Measurements from ENCODE around the gene B4GALT6. TPM values are rescaled to one million over a fixed set of nuclear protein-coding genes. Genes with fewer than 3 reads are reported as not detected.

B4GALT6 gene
- total and polyA plus RNA-seq, 2 of the 8 experiments (the other 6 are each of a cell fraction or from before 2014, with no cell fraction given), result 6.3 to 41.5 TPM

GRCh38 chr18:31645411-31645810 lies 39.0 kb downstream of the B4GALT6 start (continued):
- no peak for TF ChIP-seq E2F6 (IDR thresholded peaks at IDR 0.05)
- TF ChIP-seq RBBP5 (IDR thresholded peaks at IDR 0.05; ENCODE audit: borderline replicate concordance, low read depth, low read length), result no peak
- TF ChIP-seq POLR2AphosphoS5 (IDR thresholded peaks at IDR 0.05; ENCODE audit: low read depth, low read length), result no peak
- TF ChIP-seq JUND (IDR thresholded peaks at IDR 0.05; ENCODE audit: low read length), result no peak

Measured in H1 (cell line).